Testis (tissue), 2 donors: ENCODE data around the gene SLC19A1.

ENCODE experiments used
- CTCF ChIP-seq, 3 experiments: fragments of 450-650 bp in 2 of 3; fragments of 200-600 bp in 1 of 3; sonication (generic) in 1 of 3; IDR thresholded peaks; one replicate each; pipeline ENCODE4 v1.5.1; 2016 to 2019; ENCODE audit warnings: antibody characterized with exemption in 3 of 3, mild to moderate bottlenecking in 2 of 3, moderate library complexity in 1 of 3
- POLR2A ChIP-seq: fragments of 450-650 bp; IDR thresholded peaks from one replicate; pipeline ENCODE4 v1.6.1; 2017; ENCODE audit warnings: antibody characterized with exemption, mild to moderate bottlenecking, moderate library complexity

- TF ChIP-seq CTCF (IDR thresholded peaks at IDR 0.05) (no peak), POLR2A (no peak)
These were observed 61.3 kb downstream of the SLC19A1 start for GRCh38 chr21:45480701-45481500.
